ENCODE measurements around the gene SYT7.

SYT7 gene

DNA sequence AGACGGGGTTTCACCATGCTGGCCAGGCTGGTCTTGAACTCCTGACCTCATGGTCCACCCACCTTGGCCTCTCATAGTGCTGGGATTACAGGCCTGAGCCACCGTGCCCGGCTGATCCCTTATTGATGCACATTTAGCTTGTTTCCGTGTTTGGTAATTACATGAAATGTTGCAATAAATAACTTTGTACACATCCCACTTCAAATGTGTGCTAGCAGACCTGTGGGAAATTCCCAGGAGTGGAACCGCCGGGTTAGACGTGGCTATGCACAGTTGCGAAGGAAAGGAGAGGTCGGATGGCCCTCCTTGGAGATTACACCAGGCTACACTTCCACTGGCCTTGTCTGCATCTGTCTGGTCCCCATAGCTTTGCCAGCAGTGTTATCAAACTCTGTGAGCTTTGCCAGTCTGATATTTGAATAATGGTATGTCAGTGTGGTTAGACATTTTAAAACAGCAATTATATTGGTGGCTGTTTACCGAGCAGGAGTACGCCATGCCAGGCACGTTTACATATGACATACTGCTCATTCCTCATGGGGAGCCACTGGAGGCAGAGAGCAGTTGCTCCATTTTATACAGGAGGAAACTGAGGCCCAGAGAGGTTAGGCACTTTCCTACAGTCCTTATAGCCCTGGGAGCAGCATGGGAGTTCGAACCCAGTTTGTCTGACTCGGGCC, 27.2 kb upstream of the SYT7 start:
- no peak for DNase-seq (ENCODE audit: low spot score)

DNA sequence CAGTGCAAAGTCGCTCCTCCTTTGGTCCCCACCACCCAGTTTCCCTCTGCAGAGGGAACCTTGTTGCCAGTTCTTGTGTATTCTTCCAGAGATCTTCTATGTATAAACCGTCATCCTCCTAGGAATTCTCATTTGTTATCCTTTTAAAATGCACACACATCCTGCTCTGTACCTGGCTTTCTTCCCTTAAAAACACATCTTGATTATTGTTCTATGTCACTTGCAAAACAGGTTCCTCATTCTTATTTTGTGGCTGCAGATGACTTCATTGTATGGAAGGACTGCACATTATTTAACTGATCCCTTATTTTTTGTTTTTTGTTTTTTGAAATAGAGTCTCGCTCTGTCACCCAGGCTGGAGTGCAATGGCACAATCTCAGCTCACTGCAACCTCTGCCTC, 26.6 kb upstream of the SYT7 start:
- no peak for DNase-seq (ENCODE audit: low spot score)

DNA sequence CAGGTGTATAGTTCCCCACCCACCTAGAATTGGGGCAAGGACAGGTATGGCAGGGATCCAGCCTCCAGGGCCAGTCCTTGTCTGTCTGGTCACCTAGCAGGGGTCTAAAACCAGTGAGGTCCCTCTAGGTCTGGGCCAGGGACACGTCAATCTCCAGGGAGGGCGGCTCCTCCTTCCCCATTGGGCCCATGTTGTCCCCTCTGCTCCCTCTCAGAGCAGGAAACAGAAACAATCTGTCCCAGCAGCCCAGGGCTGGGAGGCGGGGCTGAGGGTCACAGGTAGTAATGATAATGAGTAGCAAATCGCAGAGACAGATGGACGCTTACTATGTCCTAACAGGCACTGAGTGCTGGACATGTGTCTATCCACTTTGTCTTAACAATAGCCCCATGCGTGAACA, 22.8 kb upstream of the SYT7 start:
- no peak for DNase-seq (ENCODE audit: low spot score)

DNA sequence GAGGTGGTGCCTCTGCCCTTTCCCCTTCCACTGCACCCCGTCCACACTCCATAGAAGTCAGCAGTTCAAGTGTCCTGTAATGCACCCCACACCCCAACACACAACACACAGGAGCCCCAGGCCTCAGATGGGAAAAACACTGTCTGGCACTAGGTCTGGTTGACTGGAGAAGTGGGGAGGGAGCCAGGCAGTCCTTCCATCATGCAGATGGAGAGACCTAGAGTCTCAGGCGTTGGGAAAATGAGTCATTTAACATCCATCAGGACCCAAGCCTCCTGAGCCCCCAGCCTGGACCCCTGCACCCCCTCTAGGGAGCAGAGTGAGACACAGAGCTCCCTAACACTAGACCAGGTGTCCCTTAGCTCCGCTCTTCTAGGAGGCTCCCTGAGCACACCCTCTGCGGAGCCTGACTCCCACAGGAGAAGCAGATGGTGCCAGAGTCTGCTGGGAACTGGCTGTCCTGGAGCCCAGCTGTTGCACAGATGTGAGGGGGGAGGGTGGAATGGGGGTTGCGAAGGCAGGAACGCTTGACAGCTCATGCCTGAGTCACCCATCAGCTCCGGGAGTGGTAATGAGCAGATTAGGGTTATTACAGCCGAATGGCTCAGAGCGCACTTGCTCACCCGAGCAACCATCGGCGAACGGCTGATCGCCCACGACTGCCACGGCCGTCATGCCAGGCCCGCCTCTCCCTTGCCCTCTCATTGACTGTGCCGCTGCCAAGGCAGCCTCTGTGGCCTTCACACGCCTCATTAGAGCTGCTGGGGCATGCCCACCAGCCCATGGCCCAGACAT, 22.1 kb upstream of the SYT7 start:
- peak; percentile 85 for DNase-seq (ENCODE audit: low spot score)

DNA sequence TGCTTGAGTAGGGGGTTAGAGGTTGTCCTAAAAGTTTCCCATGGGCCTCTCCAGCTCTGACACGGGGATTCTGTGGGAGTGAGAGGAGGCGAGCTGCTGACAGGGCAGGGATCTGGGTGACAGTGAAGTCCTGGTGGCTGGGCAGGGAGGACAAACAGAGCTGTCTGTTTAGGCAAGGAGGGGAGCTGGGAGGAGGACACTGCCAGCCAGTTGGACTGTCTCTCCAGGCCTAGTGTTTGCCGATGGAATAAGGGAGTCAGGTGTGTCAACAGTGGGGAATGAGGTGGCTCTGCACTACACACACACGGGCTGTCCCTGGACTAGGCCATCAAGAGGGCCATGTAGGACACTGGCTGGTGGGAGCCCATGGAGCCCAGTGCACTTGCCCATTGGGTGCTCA, 20.6 kb upstream of the SYT7 start:
- DNase-seq (ENCODE audit: low spot score): no peak

DNA sequence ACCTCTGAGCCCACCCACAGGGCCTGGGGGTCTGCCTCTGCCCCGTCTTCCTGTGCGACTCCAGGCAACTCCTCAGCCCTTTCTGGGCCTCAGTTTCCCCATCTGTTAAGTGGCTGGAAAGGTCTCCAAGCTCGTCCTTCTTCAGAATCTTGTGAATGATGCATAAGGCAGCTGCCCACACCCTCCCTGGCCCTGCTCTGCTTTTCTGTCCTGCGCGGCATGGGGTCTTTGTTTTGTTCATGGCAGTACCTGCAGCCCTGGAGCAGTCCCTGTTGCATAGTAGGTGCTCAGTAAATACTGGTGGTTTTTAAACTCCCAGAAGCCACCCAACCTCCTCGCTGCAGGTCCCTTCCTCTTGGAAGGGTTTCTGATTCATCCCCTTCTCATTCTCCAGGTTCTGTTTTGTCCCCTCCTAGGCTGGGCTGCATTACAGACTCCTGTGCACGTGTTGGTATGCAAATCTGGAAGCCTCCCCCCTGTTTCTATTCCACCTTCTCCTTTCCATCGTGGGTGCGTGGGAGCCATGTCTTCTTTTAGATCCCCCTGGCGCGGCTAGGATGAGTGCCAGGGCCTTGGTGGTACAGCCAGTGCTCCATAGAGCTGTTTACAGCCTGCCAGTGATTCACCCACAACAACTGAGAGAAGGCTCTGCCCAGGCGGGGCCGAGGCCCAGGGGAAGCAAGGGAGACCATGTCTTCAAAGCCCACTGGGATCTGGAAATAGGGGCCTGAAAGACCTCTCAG, 19.3 kb upstream of the SYT7 start:
- no peak for DNase-seq (ENCODE audit: low spot score)

DNA sequence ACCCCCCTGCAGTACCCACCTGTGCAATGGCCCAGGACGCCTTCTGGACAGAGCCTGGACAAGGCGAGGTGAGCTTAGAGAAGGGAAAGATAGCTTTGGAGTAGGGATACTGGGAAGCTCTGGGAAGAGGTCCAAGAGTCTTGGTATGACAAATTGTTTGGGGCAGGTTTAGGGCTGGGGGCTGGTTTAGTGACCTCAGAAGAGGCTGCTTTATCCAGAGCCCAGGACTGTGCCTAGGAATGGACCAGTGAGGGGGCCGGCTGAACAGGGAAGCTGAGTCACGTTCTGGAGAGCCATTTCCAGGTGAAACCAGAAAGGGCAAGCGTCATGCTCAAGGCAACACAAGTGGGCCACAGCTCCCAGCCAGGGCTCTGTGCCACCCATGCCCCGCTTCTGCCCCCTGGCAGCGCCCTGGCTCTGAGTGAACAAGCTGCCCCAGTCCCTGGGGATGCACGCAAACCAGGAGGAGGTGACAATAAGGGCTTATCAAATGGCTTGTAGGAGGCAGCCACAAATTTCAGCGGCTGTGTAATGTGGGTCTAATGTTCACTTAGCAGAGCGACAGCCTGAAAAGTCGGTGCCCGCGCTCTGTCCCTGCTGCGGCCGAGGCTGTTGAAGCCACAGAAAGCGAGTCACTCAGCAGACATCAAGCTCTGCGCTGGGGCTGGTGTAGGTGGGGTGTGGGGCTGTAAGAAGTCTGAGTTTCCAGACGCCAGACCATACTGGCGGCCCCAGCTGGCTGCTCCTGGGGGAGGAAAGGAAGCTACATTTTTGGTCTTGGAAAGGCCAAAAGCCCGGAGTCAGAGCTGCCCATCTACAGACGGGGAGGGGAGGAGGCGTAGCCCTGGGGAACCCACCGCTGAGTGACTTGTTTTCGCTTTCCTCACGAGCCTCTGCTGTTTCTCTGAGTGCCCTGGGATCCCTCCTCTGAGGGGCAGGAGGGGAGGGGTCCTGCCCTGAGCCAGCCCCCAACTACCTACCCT, 18.3 kb upstream of the SYT7 start:
- peak; percentile 55 for DNase-seq (ENCODE audit: low spot score)

DNA sequence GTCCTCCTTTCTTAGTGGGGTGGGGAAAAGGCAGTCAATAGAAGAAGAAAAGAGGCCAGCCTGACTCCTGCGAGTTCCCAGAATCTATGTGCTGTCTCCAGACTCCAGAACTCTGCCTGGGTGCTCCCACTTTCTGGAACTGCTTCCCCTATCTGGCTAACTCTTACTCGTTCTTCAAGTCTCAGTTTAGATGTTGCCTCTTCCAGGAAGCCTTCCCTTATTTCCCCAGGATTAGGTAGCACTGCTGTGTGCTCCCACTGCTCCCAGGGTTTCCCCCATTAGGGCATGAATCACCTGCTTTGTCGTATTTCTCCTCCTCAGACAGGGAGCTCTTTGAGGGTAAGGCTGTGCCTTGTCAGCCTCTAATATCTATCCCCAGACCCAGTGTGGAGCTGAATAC, 17.5 kb upstream of the SYT7 start:
- DNase-seq (ENCODE audit: low spot score): no peak

DNA sequence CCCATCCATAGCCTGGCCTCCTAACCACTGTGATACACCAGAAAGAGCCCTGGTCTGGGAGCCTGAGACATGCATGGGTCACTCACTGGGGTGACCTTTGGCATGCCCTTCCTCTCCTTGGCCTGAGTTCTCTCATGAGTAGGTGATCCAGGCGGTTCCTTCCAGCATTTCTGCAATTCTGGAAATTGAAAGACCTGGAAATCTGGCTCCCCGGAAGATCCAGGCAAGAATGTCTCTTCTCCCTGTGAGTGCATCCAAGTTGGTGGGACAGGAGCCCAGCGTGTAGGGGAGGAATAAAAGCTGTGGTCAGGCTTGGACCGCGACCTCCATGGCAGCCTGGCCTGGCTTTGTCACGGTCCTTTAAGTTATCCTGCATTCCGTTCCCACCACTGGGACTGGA, 16.1 kb upstream of the SYT7 start:
- DNase-seq (ENCODE audit: low spot score): no peak

DNA sequence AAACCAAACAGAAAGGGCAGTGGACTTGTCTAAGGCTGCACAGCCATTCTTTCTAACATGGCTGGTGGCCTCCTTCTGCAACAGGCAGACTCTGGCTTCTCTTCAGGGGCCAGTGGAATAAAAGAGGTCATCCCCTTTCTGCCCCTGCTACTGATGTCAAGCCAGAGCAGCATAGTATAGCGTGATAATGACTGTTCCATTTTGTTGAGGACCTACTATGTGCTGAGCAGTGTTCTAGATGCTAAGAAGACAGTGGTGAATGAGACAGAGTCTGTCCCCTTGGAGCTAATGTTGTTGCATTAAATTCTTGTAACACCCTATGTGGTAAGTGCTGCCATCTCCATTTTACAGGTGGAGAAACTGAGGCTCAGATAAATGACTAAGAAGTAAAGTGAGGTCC, 15.7 kb upstream of the SYT7 start:
- no peak for DNase-seq (ENCODE audit: low spot score)

DNA sequence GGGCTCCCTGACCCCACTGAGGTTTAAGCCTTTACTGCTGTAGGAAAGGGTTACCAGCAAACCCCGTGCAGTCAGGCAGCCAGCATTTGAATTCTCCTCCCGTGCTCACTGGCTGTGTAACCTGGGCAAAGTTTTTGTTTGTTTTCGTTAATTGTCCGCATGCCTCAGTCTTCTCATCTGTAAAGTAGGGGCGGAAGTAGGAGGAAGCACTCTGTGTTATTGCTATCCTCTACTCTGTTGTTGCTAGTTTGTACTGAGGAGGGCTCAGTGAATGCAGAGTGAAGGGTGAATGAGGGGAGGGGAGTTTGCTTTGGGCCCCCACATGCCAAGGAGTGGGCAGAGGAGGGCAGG, 14.0 kb upstream of the SYT7 start:
- DNase-seq (ENCODE audit: low spot score): no peak

DNA sequence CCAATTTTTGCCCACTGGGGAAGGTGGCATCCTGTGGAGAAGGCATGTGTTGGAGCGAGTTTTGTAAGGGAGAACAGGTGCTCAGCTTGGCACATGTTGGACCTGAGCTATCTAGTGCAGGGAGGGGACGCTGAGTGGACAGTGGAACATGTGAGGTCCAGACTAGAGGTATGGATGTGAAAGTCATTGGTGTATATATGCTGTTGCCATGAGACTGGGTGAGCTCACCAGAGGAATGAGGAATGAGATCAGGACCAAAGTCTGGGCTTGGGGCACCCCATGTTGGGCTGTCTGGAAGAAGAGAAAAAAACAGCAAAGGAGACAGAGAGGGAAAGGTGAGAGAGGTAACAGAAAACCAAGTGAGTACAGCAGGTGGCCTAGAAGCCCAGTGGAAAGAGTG, 12.3 kb upstream of the SYT7 start:
- DNase-seq (ENCODE audit: low spot score): no peak

DNA sequence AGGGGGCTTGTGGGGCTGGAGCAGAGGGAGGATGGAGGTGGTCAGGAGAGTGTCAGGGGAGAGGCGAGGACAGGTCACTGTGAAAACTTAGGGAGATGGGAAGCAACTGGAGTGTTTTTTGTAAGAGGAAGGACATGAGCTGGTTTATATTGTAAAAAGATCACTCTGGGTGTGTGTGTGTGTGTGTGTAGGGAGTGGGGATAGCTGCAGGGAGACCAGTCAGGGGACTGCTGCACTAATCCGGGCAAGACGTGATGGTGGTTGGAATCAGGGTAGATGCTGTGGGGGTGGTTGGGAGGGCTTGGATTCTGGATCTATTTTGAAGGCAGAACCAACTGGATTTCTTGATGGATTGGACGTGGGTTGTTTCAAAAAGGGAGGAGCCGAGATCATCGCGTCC, 11.3 kb upstream of the SYT7 start:
- DNase-seq (ENCODE audit: low spot score): no peak

DNA sequence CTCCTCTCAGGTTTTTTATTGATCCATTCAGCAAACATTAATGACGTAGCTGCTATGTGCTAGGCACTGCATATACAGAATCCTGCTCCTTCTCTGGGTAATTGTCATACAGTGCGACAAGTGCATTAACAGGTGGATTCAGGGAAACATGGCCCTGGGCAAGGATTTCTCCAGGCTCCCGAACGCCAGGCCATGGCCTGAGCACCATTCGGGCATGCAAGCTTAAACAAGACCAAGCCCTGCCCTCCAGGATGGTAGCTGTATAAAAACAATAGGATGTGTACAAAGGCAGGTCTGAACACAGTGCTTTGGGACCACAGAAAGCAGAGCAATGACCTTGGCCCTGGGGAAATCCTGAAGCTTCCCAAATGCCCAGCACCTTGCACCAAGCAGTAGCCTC, 9.1 kb upstream of the SYT7 start:
- no peak for DNase-seq (ENCODE audit: low spot score)

DNA sequence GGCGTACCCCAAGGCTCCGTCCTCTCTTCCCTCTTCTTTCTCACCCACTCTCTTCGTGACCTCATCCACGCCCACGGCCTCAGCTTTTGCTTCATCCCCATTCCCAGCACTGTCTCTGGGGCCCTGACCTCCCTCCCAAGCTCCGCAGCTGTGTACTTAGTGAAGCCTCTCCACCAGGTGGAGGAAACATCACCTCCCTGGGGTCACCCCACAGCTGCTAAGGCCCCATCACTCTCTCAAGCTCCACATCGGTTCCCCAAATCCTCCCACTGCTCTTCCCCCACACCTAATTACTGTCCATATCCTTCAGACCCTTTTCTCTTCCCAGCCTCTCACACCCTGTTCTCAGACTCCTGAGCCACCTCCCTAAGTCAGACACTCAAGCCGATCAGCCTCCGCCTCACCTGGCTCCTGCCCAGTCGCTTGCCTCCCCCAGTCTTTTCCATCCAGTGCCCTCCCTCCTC, 7.9 kb upstream of the SYT7 start:
- no peak for DNase-seq (ENCODE audit: low spot score)

DNA sequence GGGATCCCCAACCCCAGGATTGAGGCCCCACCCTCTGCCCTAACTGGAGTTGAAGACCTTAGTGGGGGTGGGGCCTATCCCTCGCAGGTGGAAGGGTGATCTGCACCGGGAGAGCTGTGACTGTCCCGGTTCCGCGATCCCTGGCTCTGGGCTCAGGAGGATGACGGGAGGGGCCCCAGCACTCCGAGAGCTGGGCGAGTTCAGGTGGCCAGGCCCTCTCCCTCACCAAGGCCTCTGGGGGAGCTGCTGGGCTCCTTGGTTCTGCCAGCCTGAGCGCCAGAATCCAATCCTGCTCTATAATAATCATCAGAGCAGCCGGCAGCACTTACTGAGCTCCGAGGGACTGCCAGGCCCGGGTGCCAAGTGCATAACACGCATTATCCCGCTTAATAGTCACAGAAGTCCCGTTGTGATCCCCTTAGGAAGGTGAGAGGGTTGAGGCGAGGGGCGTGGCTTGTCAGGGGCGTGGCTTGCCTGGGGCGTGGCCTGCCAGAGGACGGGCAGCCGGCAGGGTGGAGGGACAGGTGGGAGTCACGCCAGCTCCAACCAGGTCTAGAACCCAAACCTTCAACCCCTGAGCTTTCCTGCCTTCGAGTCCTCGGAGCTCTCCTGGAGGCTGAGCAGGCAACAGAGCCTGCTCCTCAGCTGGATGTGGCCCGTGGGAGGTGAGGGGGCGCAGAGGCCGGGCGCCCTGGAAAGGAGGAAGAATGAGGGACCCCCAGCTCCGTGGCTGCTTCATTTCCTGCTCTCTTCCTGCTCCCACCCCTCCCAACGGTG, 7.3 kb upstream of the SYT7 start:
- peak; percentile 76 for DNase-seq (ENCODE audit: low spot score)

DNA sequence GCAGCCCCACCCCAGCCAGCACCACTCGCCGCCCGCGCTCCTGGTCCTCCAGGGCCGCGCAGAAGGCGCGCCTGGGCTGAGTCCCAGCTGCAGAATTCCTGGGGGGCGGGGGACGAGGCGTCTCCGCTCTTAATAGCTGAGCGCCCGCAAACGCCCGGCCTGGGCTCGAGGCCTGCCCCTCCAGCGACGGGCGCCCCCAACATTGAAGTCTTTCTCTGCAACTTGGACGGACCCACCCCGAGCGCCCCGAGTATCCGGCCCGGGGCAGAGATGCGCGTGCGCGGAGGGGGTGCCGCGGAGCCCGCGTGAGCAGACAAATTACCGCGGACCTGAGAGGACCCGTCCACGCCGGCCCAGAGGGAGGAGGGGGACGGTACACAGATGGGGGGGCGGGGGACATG, 6.7 kb upstream of the SYT7 start:
- peak; percentile 56 for DNase-seq (ENCODE audit: low spot score)

DNA sequence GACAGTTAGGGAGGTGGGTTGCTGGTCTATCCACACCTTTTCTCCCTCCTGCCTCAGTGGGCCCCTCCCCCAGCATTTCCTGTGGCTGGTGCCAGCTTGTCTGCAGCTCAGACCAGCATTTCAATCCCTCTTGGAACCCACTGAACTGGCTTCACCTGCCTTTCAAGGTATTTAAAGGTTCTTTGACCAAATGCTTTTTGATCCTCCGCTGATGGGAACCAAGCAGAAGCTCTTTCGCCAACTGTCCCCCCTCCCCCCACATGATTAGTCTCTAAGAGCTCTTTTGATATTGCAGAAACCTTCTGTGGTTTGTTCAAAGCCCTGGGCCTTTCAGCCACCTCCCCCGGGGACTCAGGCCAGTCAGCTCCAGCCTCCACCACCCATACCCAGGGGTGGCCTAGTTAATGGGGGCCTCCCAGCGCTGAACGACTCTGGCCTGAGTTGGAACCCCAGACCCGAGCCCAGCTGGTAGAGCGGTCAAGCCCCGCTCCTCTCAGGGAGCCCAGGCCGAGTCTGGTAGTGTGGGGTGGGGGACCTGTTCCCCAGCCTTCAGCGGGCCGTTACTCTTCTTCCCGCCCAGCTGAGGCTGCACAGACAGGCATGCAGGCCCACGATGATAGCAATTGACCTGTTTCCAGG, 6.0 kb upstream of the SYT7 start:
- no peak for DNase-seq (ENCODE audit: low spot score)

DNA sequence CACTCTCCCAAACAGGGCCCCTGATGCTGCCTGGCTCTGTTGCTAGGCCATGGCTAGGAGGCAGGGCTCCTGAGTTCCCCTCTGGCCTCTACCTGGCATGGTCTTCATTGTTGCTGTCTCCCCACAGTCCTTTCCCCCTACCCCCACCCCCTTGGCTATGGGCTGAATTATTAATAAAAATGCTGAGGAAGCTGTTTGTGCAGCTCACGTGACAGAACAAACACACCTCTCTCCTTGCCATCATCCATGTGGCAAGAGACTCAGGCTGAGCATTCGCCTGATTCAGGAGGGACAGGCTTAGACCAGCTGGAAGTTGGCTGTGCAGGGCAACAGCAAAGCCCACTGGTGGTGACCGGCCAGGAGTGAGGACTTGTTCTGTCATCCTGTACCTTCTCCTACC, 4.2 kb upstream of the SYT7 start:
- DNase-seq (ENCODE audit: low spot score): no peak

DNA sequence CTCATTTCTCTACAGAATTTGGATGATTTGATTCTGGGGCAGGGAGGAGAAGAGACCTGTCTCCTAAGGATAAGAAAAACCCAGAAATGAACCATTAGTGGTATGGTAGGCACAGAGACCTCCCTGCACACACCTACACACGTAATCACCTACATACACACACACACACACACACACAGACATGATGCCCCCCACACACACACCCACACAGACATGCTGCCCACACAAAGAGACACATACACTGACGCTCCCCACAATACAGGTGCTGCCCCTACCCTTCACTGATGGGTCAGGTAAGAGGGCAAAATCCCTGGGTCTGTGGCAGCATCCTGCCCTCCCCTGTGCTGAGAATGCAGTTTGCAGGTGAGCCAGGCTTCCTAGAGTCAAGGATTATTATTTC, 1.1 kb upstream of the SYT7 start:
- DNase-seq (ENCODE audit: low spot score): no peak

Measured in D341Med (cell line).